Fibroblast of the conjunctiva (primary cell): ENCODE measurements around the gene CRABP1.

Source experiments
- DNase-seq: peaks from one replicate; pipeline ENCODE4 v3.0.0-alpha.2; 2010; ENCODE audit warnings: low read depth

The CRABP1 gene

DNA sequence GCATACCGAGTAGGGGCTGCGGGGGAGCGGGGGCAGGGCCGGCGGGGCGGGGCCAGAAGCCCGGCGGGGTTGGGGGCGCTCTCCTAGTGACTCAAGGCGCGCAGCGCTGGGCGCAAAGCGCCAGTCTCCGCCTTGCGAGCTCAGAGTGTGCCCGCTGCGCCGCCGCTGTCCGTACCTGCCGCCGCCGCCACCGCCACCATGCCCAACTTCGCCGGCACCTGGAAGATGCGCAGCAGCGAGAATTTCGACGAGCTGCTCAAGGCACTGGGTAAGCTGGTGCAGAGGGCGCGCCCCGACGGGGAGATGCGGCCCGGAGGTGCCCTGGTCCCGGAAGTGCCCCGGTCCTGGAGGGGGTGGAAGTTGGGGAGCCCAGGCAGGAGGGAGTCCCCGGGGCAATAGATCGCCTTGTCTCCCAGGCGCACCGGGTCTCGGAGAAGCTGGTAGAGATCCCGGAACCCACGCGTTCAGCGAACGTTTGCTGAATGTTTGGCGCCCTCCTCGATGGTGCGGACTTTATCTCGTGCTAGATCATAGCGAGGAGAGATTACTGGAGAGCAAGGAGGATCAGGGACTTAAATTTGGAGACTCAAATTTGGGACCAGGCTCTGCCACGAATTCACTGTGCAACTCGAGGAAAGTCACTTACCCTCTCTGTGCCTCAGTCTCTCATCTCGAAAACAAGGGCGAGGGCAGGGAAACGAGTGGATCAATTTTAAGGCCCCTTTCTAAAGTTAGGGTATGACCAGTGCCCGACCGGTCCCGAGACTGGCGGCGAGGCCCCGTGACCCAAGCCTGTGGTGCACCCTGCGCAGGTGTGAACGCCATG lies at the start of gene CRABP1:
TSS of gene CRABP1 (plus strand) at position 123 of the 826 bp plus-strand sequence. CDS start at position 199, 76 bp downstream.
- no peak for DNase-seq

GRCh38 chr15:78291052-78291451 lies 49.1 kb upstream of the CRABP1 start:
- no peak for DNase-seq

DNA sequence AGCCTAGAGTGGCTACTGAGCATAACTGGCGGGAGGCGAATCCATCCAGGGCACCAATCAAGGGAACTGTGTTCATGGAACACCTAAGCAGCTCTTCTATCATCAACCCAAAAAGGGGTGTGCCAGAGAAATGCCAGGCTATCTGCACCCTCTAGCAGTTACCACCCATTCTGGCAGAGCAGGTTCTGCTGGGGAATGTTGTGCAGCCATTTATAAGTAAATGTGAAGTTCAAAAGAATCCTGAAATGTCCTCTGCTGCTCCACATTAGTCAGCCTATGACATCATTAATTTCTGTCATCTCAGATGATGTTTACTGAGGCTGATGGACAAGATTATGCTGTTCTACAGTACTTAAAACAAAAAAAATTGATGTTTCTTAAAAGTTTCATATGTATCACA lies 48.5 kb upstream of the CRABP1 start:
- no peak for DNase-seq

GRCh38 chr15:78292219-78292618 lies 47.9 kb upstream of the CRABP1 start:
- no peak for DNase-seq

DNA sequence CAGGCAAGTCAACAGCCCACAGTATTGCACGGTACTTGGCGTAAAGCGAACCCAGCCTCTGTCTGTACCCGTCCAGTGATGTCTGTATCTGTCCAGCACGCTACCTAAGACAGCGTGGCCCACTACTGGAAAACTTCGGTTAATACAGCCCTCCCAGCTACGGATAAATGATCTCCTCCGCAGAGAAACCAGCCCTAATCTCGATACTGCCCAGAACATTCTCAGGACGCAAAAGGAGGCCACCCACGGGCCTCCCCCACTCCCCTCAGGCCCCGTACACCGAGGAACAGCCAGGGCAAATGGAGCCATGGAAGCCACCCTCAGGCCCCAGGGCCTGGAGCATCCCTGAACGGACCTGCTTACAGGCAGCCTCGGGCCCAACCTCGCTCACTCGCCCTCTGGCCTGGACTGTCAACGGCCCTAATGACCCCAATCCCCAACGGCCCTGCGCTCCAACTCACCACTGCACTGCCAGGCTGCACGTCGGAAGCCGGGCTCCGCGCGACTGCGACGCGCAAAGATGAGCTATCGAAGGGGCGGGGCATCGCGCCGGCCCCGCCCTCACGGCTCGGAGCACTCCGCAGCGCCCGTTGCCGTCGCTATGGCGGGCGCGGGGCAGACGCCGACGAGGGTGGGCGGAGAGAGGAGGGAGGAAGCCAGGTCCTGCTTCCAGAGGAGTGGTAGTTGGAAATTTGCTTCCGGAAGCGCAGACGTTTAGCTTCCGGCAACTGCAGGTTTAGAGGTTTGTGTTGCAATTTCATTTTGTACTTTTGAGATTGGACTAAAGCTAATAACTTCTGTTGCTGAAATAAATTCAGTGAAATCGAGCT lies 40.8 kb upstream of the CRABP1 start, which contains the start of gene SKIC8:
TSS of gene SKIC8 (minus strand) at position 509 of the 830 bp plus-strand sequence. CDS start 3,923 bp downstream, outside the sequence.
- DNase-seq = peak; percentile 86

DNA sequence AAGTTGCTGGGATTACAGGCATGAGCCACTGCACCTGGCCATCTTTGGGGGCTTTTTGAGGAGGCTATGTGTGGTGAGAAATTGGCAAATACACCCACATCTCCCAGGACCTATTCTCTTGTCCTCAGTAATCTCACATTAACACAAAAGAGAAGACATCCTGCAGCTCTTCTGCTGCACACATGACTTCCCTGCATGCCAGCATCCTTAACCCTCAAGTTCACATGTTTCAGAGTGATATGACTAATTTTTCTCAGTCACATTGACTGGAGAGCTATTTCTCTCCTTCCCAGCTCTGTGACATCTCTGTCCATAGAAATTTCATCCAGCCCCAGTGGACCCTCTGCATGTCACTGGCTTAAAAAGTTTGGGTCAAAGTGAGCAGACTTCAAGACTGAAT lies 38.8 kb upstream of the CRABP1 start:
- DNase-seq = no peak

- no peak for DNase-seq
These were observed 38.3 kb upstream of the CRABP1 start for GRCh38 chr15:78301828-78302227.

DNA sequence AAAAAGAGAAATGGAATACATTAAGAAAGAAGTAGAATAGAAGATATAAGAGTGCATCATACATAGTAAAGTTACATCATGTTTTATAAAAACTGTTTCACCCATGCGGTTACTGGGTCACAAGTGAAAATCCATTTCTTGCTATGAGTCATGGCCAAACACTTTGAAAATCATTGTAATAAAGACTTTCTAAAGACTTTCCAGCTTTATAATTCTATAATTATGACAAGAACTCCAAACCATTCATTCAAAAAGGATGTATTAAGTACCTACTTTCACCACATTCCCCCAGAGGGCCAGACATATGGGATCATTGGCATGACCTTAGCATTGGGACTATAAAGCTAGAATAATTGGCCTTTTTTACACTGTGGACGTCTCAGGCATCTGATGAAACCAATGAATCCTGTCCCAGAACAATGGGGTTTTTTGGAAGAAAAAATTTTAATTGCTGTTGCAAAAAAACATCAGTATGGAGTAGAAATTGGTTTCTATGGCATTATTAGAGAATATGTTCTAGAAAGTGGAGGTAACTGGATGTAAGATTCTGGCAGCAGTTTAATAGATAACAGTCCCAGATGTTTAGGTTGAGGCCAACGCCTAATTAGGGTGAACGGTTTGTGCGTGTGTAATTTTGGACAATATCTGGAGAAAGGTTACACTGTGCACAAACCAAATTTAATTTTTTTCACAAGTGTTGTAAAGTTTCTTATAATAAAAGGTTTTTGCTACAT lies 37.4 kb upstream of the CRABP1 start:
- DNase-seq = peak; percentile 87

DNA sequence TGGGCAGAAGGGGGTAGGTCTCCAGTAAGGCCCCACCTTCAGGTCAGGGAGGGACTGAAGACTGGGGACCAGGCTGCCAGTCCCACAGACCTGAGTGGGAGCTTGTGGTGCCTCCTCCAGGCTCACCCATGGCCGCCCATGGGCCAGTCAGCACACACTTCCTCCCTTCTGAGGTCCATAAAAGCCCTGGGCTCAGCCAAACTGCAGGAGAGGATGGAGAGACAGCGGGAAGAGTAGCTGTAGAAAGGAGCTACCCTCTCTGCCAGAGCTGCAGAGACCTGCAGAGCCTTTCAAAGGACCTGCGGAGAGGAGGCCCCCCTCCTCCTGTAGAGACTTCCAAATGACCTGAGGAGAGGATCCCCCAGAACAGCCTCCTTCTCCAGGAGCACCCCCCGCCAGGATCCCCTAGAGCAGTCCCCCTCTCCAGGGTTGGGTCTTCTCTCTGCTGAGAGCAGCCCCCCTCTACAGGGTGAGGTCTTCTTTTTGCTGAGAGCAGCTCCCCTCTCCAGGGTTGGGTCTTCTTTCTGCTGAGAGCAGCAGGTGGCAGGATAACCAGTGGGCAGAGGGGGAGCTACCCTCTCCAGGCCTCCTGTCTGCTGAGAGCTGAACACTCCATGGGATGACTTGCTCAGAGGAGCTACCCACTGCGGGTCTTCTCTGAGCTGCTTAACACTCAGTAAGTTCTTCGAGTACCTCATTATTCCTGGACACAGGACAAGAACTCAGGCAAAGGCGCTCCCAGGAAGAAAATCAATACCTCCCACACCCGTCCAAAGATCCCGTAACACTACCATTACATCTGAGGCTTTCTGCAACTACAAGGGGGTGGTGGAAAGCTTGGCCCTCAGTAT lies 35.7 kb upstream of the CRABP1 start:
- DNase-seq = no peak

GRCh38 chr15:78306176-78306774 lies 33.9 kb upstream of the CRABP1 start:
- DNase-seq = peak; percentile 63

GRCh38 chr15:78307976-78308375 lies 32.2 kb upstream of the CRABP1 start:
- no peak for DNase-seq

GRCh38 chr15:78308422-78309032 lies 31.6 kb upstream of the CRABP1 start:
- DNase-seq = peak; percentile 55

GRCh38 chr15:78311292-78311691 lies 28.9 kb upstream of the CRABP1 start:
- DNase-seq = no peak

DNA sequence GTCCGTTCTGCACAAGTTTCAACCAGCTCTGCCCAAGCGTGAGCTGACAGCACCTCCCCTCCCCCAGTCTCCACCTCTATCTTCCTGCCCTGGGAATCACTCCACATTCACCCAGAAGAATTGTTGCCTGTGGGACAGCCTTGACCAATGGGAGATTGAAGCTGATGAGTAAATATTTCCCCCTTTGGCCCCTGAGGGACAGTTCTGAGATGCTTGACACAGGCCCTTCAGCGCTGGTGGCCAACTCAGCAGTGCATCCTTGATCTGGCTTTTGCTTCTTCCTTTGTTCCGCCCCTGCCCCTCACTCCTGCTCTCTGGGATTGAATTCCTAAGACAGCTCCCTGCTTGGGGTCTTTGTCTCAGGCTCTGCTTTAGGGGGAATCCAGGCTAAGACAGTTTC lies 27.6 kb upstream of the CRABP1 start:
- no peak for DNase-seq

DNA sequence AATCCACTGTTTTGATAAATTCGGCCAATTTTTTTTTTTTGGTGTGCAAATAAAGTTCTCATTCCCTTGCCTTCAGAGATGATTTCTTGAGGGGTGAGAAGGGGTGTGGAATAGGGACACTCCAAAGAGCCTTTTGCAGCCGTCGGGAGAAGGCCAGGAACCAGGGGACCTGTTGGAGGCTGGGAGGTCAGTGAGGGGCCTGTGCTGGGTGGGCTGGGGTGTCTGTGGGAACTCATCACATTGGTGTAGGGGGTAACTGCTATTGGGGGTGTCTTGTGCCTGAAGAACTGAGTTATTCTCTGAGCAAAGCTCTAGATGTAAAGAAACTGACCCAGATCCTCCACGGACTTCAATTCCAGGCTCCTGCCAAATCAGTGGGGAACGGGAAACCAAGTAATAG lies 27.2 kb upstream of the CRABP1 start:
- DNase-seq = no peak

DNA sequence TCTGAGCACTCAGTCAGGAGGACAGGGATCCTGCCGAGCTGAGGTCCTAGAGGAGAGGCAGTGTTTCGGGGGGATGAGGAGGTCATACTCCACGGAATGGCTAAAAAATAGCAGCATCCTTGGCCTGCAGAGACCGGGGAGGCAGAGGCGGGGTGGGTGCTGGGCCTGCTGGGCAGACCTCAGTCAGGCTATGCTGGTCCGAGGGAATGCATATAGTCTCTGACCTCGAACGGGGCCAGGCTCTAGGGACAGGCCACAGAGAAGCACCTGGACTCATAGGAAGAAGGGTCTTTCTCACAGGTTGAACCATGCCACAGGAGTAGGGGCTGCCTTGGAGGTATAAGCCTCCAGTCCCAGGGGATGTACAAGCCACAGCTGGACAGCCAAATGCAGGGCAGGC lies 26.8 kb upstream of the CRABP1 start:
- no peak for DNase-seq

- no peak for DNase-seq
These were observed 26.0 kb upstream of the CRABP1 start for GRCh38 chr15:78314181-78314581.

- DNase-seq = no peak
These were observed 24.4 kb upstream of the CRABP1 start for GRCh38 chr15:78315686-78316282.

- no peak for DNase-seq
These were observed 23.7 kb upstream of the CRABP1 start for GRCh38 chr15:78316283-78317083.
